Nasal cavity respiratory epithelium epithelial cell of viscerocranial mucosa (primary cell): ENCODE measurements around the gene DOCK11. TPM values are rescaled to one million over a fixed set of nuclear protein-coding genes. Genes with fewer than 3 reads are reported as not detected.

Experiments used
- total RNA-seq: library from RNA; depleted of rRNA; stranded (reverse); fragments of >200 nt; gene quantifications from 2 replicates; pipeline ENCODE4 v1.2.3, GENCODE V29; 2014

DOCK11 gene
- total RNA-seq = 0.36 and 2.1 TPM in 2 replicates

DNA sequence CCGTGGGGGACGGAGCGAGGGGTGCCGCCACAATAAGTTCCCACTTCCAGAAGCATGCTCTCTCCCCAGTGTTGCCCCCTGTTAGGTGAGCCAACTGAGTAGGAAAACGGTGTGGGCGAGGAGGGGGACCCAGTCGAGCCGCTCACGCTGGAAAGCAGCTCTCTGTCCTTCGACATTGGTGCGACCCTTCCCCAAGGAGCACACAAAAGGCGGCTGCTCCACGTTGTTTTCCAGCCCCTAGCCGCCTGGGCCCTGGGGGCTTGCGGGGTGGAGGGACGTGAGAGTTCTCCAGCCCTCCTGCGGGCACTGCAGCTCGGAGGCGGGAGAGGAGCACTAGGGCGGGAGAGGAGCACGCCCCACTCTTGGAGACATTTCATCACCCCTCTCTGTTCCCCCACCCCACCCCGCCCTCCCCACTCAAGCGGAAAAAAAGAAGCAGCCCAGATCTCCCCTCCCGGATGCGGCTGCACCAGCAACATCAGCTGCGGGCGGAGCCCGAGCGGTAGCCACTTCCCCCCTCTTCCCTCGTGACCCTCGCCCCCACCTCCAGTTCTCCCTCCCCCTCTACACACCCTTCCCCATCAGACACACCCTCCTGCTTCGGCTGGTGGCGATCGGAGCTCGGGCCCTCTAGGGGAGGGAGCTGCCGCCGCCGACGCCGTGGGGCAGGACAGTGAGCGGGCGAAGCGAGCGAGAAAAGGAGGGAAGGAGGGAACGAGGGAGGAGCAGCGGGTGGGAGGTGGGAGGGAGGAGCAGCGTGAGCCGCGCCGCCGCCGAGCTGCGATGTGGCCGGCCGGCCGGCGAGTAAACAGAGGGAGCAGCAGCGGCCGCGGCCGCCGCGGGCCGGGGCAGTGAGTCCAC is at the start of gene DOCK11:
TSS of gene DOCK11 (plus strand) at position 755 of the 861 bp plus-strand sequence. CDS start 157 bp downstream, outside the sequence.

DNA sequence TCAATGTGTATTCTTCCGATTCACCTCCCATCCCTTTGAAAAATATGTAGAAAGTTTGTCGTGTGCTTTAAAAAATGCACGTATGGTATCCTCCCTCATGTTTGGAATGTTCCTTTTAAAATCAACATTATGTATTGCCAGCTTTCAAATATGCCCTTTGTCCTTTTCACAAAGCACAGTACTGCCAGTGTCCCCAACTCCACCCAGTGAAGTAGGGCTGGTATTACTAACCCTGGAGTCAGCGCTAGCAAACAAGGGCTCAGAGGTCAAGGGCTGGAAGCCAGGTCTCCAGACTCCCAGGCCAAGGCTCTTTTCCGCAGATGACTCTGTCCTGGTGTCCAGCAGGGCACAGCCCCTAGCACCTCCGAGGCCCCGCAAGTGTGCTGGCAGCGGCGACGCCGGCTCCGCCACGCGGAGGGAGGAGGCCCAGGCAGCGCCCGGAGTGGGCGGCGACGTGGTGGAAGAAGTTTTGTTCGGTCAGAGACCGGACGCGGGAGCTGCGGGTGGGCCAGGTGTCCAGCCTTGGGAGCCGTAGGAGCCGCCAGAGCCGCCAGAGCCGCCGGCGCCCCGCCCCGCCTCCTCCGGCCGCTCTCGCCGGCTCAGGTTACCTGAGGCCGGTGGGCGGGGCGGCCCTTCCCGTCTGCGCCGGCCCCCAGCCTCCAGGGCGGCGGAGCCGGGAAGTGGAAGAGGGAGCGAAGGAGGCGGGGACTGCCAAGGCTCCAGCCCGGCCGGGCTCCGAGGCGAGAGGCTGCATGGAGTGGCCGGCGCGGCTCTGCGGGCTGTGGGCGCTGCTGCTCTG is 231.5 kb downstream of the DOCK11 start, which contains the start of gene IL13RA1:
TSS of gene IL13RA1 (plus strand) at position 720 of the 799 bp plus-strand sequence. CDS start at position 753, 33 bp downstream.

Other genes starting within 250 kb of the DOCK11 start
- gene WDR44, start 149.7 kb upstream of the DOCK11 start, total RNA-seq = 11.3 and 20.3 TPM in 2 replicates
- 42.4 and 53.7 TPM in 2 replicates for gene IL13RA1, start 231.8 kb downstream of the DOCK11 start, total RNA-seq